K562 (cell line): ENCODE data around the gene KLHL8. TPM values are rescaled to one million over a fixed set of nuclear protein-coding genes. Genes with fewer than 3 reads are reported as not detected.

Experiments used
- BCL6 ChIP-seq: fragments of 250-450 bp; sonication (Bioruptor Pico); IDR thresholded peaks from 2 replicates; pipeline ENCODE4 v1.4.0; 2020
- CCNT2 ChIP-seq: IDR thresholded peaks from 2 replicates; pipeline ENCODE4 v1.6.1; 2011; ENCODE audit warnings: borderline replicate concordance, low read depth, mild to moderate bottlenecking, moderate library complexity, mixed read lengths, low read length; ENCODE audit not compliant: insufficient read length; ENCODE audit errors: extremely low read depth
- MCM7 ChIP-seq, 2 experiments: fragments of 450-650 bp; IDR thresholded peaks; 2 replicates each; pipeline ENCODE4 v1.6.1; 2016 to 2018
- NCOA6 ChIP-seq: fragments of 450-650 bp; IDR thresholded peaks from 2 replicates; pipeline ENCODE4 v1.6.1; 2017; ENCODE audit warnings: mild to moderate bottlenecking
- NFE2 ChIP-seq: IDR thresholded peaks from 2 replicates; pipeline ENCODE4 v1.6.1; 2014; ENCODE audit warnings: antibody characterized with exemption, low read depth
- POLR2A ChIP-seq: fragments of 450-650 bp; conservative IDR thresholded peaks from 2 replicates; pipeline ENCODE4 v1.6.1; 2016
- SMAD2 ChIP-seq: fragments of 150-350 bp; IDR thresholded peaks from 2 replicates; pipeline ENCODE4 v1.6.1; 2014; ENCODE audit warnings: low read depth, mild to moderate bottlenecking, low read length
- SRSF7 ChIP-seq: fragments of 200-400 bp; formaldehyde crosslinking; optimal IDR thresholded peaks from 2 replicates; pipeline ENCODE3; 2017; ENCODE audit warnings: mild to moderate bottlenecking, low read depth, low read length
- TRIM24 ChIP-seq, 2 experiments: fragments of 450-650 bp; IDR thresholded peaks; 2 replicates each; pipeline ENCODE4 v1.6.1; 2016
- YBX1 ChIP-seq: fragments of 450-650 bp; IDR thresholded peaks from 2 replicates; pipeline ENCODE4 v1.7.1; 2016; ENCODE audit warnings: mild to moderate bottlenecking
- ZNF143 ChIP-seq: sonication (generic); formaldehyde crosslinking; IDR thresholded peaks from 2 replicates; pipeline ENCODE4 v1.9.0; 2022; ENCODE audit warnings: mild to moderate bottlenecking, missing genetic modification reagents
- ZNF175 ChIP-seq: fragments of 200-800 bp; sonication (Bioruptor generic); IDR thresholded peaks from 2 replicates; pipeline ENCODE4 v1.6.1; 2016; ENCODE audit warnings: low read depth, mild to moderate bottlenecking, missing genetic modification characterization, missing compliant biosample characterization
- ZNF184 ChIP-seq: sonication (generic); formaldehyde crosslinking; IDR thresholded peaks from 2 replicates; pipeline ENCODE4 v1.5.0; 2020; ENCODE audit warnings: missing genetic modification reagents
- ZNF589 ChIP-seq: fragments of 200-800 bp; sonication (Bioruptor generic); IDR thresholded peaks from 2 replicates; pipeline ENCODE4 v1.6.1; 2016; ENCODE audit warnings: low read depth, missing genetic modification characterization, missing compliant biosample characterization
- ZZZ3 ChIP-seq: fragments of 450-650 bp; IDR thresholded peaks from 2 replicates; pipeline ENCODE4 v1.6.1; 2016; ENCODE audit warnings: antibody characterized with exemption, mild to moderate bottlenecking, moderate library complexity
- polyA plus RNA-seq, 8 experiments: library from polyadenylated mRNA; depleted of rRNA in 4 of 8; stranded (reverse) in 5 of 8; unstranded in 3 of 8; fragments of >200 nt; fragmentation: Nextera tagmentation in 2 of 8; fragmentation: Illumina TruSeq in 1 of 8; extraction: Ambion mirVana in 2 of 8; extraction: Trizol in 1 of 8; gene quantifications; 2 replicates each; pipeline versions ENCODE4 v1.2.1 to v1.2.3, GENCODE V29; 2011 to 2014; ENCODE audit warnings: inconsistent platforms in 1 of 8, missing spikeins in 1 of 8
- total RNA-seq, 7 experiments: library from RNA; depleted of rRNA in 6 of 7; stranded (reverse); fragments of >200 nt in 6 of 7; fragmentation: Illumina TruSeq in 2 of 7; extraction: Trizol in 2 of 7; gene quantifications; 2 replicates each; pipeline versions ENCODE4 v1.2.1 to v1.2.3, GENCODE V29; 2011 to 2021; ENCODE audit warnings: low replicate concordance in 1 of 7
- TF ChIP-seq, protein P1 (sequence below): fragments of 150-350 bp; conservative IDR thresholded peaks from 2 replicates; pipeline ENCODE4 v1.6.1; 2014; ENCODE audit warnings: low read length
- TF ChIP-seq, protein P2 (sequence below), 2 experiments: fragments of 450-650 bp; IDR thresholded peaks; 2 replicates each; pipeline ENCODE4 v1.6.1; 2018; ENCODE audit warnings: mild to moderate bottlenecking in 2 of 2, low read depth in 1 of 2; ENCODE audit not compliant: partially characterized antibody in 2 of 2
- TF ChIP-seq, protein P3 (sequence below): fragments of 450-650 bp; formaldehyde crosslinking; IDR thresholded peaks from 2 replicates; pipeline ENCODE4 v1.4.0; 2022; ENCODE audit warnings: missing genetic modification characterization
- TF ChIP-seq, protein P4 (sequence below): sonication (generic); formaldehyde crosslinking; IDR thresholded peaks from 2 replicates; pipeline ENCODE4 v1.8.0; 2022; ENCODE audit warnings: missing genetic modification reagents, mild to moderate bottlenecking, moderate library complexity, borderline replicate concordance
- TF ChIP-seq, protein P5 (sequence below): sonication (generic); formaldehyde crosslinking; IDR thresholded peaks from 2 replicates; pipeline ENCODE4 v1.9.0; 2022; ENCODE audit warnings: mild to moderate bottlenecking, missing genetic modification reagents

The KLHL8 gene
- total and polyA plus RNA-seq, 9 of the 15 experiments (the other 6 are each of a cell fraction or from before 2014, with no cell fraction given): 8.7 to 25.3 (median 15.7) TPM

DNA sequence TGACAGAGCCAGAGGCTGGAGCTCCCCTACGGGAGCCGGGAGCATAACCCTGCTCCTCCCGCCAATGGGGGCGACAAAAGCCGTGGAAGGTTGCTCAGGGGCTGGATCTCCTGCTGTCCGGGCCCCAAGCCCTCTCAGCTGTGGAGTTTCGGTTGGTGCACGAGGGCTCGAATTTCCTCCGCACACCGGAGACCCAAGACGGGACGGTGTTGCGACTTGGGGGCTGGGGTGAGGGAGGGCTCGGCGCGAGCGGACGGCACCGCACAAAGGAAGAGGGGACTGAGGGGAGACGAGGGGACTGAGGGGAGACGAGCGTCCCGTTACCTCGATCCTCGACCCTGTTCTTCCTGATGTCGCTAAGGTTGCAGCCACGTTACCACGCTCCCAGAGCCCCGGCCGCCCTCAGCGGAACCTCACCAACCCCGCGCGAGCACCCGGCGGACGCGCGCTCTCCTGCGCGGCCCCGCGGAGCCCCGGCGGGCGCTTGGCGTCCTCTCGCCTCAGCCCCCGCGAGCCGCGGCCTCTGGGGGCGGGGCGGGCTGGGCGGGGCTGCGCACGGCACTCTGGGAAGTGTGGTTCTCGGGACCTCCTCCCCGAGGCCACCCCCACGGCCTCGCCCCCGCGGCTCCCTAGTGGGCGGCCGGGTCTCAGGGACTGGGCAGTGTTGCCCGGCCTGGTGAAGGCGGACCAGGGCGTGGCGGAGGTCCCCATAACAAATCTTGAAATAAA, at the start of gene KLHL8 (continued):
- TF ChIP-seq CCNT2 (peak; percentile 72), ZZZ3 (no peak), TRIM24 (IDR thresholded peaks at IDR 0.05) (peak in 1 of 2 experiments; percentile 26; a peak in 1 of 4 replicates), SMAD2 (no peak), ZNF143 (CRISPR knock-in tag) (peak; percentile 78), ZNF184 (no peak), SRSF7 (no peak), ZNF175 (CRISPR knock-in tag) (no peak), YBX1 (no peak), BCL6 (CRISPR knock-in tag) (no peak), NFE2 (no peak), NCOA6 (no peak), ZNF589 (0 out of 2 replicates have a peak, but pooled peaks have one; percentile 39), POLR2A (peak; percentile 94), MCM7 (IDR thresholded peaks at IDR 0.05) (no peak)
- TF ChIP-seq, protein P1, sequence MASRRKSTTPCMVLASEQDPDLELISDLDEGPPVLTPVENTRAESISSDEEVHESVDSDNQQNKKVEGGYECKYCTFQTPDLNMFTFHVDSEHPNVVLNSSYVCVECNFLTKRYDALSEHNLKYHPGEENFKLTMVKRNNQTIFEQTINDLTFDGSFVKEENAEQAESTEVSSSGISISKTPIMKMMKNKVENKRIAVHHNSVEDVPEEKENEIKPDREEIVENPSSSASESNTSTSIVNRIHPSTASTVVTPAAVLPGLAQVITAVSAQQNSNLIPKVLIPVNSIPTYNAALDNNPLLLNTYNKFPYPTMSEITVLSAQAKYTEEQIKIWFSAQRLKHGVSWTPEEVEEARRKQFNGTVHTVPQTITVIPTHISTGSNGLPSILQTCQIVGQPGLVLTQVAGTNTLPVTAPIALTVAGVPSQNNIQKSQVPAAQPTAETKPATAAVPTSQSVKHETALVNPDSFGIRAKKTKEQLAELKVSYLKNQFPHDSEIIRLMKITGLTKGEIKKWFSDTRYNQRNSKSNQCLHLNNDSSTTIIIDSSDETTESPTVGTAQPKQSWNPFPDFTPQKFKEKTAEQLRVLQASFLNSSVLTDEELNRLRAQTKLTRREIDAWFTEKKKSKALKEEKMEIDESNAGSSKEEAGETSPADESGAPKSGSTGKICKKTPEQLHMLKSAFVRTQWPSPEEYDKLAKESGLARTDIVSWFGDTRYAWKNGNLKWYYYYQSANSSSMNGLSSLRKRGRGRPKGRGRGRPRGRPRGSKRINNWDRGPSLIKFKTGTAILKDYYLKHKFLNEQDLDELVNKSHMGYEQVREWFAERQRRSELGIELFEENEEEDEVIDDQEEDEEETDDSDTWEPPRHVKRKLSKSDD: no peak
- TF ChIP-seq, protein P2, sequence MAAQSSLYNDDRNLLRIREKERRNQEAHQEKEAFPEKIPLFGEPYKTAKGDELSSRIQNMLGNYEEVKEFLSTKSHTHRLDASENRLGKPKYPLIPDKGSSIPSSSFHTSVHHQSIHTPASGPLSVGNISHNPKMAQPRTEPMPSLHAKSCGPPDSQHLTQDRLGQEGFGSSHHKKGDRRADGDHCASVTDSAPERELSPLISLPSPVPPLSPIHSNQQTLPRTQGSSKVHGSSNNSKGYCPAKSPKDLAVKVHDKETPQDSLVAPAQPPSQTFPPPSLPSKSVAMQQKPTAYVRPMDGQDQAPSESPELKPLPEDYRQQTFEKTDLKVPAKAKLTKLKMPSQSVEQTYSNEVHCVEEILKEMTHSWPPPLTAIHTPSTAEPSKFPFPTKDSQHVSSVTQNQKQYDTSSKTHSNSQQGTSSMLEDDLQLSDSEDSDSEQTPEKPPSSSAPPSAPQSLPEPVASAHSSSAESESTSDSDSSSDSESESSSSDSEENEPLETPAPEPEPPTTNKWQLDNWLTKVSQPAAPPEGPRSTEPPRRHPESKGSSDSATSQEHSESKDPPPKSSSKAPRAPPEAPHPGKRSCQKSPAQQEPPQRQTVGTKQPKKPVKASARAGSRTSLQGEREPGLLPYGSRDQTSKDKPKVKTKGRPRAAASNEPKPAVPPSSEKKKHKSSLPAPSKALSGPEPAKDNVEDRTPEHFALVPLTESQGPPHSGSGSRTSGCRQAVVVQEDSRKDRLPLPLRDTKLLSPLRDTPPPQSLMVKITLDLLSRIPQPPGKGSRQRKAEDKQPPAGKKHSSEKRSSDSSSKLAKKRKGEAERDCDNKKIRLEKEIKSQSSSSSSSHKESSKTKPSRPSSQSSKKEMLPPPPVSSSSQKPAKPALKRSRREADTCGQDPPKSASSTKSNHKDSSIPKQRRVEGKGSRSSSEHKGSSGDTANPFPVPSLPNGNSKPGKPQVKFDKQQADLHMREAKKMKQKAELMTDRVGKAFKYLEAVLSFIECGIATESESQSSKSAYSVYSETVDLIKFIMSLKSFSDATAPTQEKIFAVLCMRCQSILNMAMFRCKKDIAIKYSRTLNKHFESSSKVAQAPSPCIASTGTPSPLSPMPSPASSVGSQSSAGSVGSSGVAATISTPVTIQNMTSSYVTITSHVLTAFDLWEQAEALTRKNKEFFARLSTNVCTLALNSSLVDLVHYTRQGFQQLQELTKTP (IDR thresholded peaks at IDR 0.05; ENCODE audit: low read depth in 1 of 2, partially characterized antibody in 2 of 2): peak in 1 of 2 experiments; percentile 22
- TF ChIP-seq, protein P3, sequence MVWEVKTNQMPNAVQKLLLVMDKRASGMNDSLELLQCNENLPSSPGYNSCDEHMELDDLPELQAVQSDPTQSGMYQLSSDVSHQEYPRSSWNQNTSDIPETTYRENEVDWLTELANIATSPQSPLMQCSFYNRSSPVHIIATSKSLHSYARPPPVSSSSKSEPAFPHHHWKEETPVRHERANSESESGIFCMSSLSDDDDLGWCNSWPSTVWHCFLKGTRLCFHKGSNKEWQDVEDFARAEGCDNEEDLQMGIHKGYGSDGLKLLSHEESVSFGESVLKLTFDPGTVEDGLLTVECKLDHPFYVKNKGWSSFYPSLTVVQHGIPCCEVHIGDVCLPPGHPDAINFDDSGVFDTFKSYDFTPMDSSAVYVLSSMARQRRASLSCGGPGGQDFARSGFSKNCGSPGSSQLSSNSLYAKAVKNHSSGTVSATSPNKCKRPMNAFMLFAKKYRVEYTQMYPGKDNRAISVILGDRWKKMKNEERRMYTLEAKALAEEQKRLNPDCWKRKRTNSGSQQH (CRISPR knock-in tag): 0 out of 2 replicates have a peak, but pooled peaks have one; percentile 30
- TF ChIP-seq, protein P4, sequence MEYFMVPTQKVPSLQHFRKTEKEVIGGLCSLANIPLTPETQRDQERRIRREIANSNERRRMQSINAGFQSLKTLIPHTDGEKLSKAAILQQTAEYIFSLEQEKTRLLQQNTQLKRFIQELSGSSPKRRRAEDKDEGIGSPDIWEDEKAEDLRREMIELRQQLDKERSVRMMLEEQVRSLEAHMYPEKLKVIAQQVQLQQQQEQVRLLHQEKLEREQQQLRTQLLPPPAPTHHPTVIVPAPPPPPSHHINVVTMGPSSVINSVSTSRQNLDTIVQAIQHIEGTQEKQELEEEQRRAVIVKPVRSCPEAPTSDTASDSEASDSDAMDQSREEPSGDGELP (CRISPR knock-in tag): peak; percentile 93
- TF ChIP-seq, protein P5, sequence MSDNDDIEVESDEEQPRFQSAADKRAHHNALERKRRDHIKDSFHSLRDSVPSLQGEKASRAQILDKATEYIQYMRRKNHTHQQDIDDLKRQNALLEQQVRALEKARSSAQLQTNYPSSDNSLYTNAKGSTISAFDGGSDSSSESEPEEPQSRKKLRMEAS (CRISPR knock-in tag): peak; percentile 13; the same call in 1 of the 2 replicates
